Sigmoid colon (tissue), 7 donors: Measurements from ENCODE around the gene CORO2B. TPM values are rescaled to one million over a fixed set of nuclear protein-coding genes. Genes with fewer than 3 reads are reported as not detected.

Experiments used
- DNase-seq: peaks from one replicate; pipeline ENCODE4 v3.0.0-alpha.2; 2019
- H3K27ac ChIP-seq, 4 donors: fragments of 200-600 bp; sonication (generic); one replicate each; pipeline ENCODE4 v1.5.1; 2016 to 2019; ENCODE audit warnings: mild to moderate bottlenecking in 1 of 4
- H3K27me3 ChIP-seq, 3 donors: fragments of 200-600 bp; sonication (generic); one replicate each; pipeline ENCODE4 v1.5.1; 2019; ENCODE audit warnings: mild to moderate bottlenecking in 1 of 3
- H3K36me3 ChIP-seq, 4 donors: fragments of 200-600 bp; sonication (generic); one replicate each; pipeline ENCODE4 v1.5.1; 2016 to 2019
- H3K4me1 ChIP-seq, 4 donors: fragments of 200-600 bp; sonication (generic); one replicate each; pipeline ENCODE4 v1.5.1; 2017 to 2019
- H3K4me3 ChIP-seq, 4 donors: fragments of 200-600 bp; sonication (generic); one replicate each; pipeline ENCODE4 v1.5.1; 2017 to 2019; ENCODE audit warnings: mild to moderate bottlenecking in 2 of 4, moderate library complexity in 1 of 4
- H3K9me3 ChIP-seq, 4 donors: fragments of 200-600 bp in 3 of 4; sonication (generic) in 3 of 4; one replicate each; pipeline versions ENCODE4 v1.5.1 to v1.6.1; 2013 to 2019
- EP300 ChIP-seq, 4 donors: sonication (generic); formaldehyde crosslinking; IDR thresholded peaks; one replicate each; pipeline ENCODE4 v1.6.1; 2017; ENCODE audit warnings: antibody characterized with exemption in 4 of 4
- POLR2A ChIP-seq, 2 donors: fragments of 450-650 bp; IDR thresholded peaks; one replicate each; pipeline ENCODE4 v1.6.1; 2016; ENCODE audit warnings: antibody characterized with exemption in 2 of 2, mild to moderate bottlenecking in 2 of 2, moderate library complexity in 2 of 2
- POLR2AphosphoS5 ChIP-seq, 4 donors: sonication (generic); formaldehyde crosslinking; IDR thresholded peaks; one replicate each; pipeline ENCODE4 v1.6.1; 2017; ENCODE audit warnings: antibody characterized with exemption in 4 of 4
- WGBS, 2 donors: extraction: QIAGEN DNeasy Blood & Tissue Kit; methylation state at CpG; one replicate each; pipeline ENCODE4 v1.1.7; 2013; 5-methylcytosine and 5-hydroxymethylcytosine counted together
- intact Hi-C: fragments of 100-400 bp; cut with DNase I; formaldehyde crosslinking; loops from one replicate; pipeline ENCODE4 v1.15.1; 2023
- polyA plus RNA-seq, 3 donors: library from polyadenylated mRNA; stranded (reverse); fragments of 200-250 nt; gene quantifications; one replicate each; pipeline ENCODE4 v1.2.3, GENCODE V29; 2013
- total RNA-seq, 4 donors: library from RNA; depleted of rRNA; stranded (reverse); fragments of >200 nt; gene quantifications; one replicate each; pipeline ENCODE4 v1.1.0, GENCODE V29; 2016
- TF ChIP-seq, protein P1 (sequence below), 4 experiments: fragments of 450-650 bp in 3 of 4; fragments of 200-600 bp in 1 of 4; IDR thresholded peaks; one replicate each; pipeline ENCODE4 v1.5.1; 2016 to 2019; ENCODE audit warnings: antibody characterized with exemption in 4 of 4, mild to moderate bottlenecking in 3 of 4, moderate library complexity in 2 of 4
- donor health status: healthy with polysubstance abuse.
- donor health status: Bipolar disorder and iron deficiency.
- donor health status: healthy.

Gene CORO2B
- total and polyA plus RNA-seq, 7 donors: 0.46 to 3.9 (median 3.1) TPM

GRCh38 chr15:68630836-68631235 lies 52.0 kb downstream of the CORO2B start:
- Histone ChIP-seq H3K27ac (no peak overlapping the region), H3K27me3 (no peaks in the 10 kb centered on the region), H3K9me3 (no peaks in the 10 kb centered on the region), H3K36me3 (no peaks in the 10 kb centered on the region), H3K4me3 (no peak overlapping the region), H3K4me1 (peaks cover 0 to 5% (median 2%) of the 10 kb centered on the region in 4 donors)
- WGBS, 2 donors: 86 to 90% methylated on average over 8 of the region's 8 CpGs
- no peak for DNase-seq
- intact Hi-C loops: loop anchor here (5.0 kb wide), 1 partner anchor 39 kb away; no protein-coding TSS in a partner anchor
- no peak for TF ChIP-seq EP300 (IDR thresholded peaks at IDR 0.05)
- TF ChIP-seq POLR2A (IDR thresholded peaks at IDR 0.05): no peak
- TF ChIP-seq, protein P1, sequence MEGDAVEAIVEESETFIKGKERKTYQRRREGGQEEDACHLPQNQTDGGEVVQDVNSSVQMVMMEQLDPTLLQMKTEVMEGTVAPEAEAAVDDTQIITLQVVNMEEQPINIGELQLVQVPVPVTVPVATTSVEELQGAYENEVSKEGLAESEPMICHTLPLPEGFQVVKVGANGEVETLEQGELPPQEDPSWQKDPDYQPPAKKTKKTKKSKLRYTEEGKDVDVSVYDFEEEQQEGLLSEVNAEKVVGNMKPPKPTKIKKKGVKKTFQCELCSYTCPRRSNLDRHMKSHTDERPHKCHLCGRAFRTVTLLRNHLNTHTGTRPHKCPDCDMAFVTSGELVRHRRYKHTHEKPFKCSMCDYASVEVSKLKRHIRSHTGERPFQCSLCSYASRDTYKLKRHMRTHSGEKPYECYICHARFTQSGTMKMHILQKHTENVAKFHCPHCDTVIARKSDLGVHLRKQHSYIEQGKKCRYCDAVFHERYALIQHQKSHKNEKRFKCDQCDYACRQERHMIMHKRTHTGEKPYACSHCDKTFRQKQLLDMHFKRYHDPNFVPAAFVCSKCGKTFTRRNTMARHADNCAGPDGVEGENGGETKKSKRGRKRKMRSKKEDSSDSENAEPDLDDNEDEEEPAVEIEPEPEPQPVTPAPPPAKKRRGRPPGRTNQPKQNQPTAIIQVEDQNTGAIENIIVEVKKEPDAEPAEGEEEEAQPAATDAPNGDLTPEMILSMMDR (IDR thresholded peaks at IDR 0.05): no peak
- no peak for TF ChIP-seq POLR2AphosphoS5 (IDR thresholded peaks at IDR 0.05)

DNA sequence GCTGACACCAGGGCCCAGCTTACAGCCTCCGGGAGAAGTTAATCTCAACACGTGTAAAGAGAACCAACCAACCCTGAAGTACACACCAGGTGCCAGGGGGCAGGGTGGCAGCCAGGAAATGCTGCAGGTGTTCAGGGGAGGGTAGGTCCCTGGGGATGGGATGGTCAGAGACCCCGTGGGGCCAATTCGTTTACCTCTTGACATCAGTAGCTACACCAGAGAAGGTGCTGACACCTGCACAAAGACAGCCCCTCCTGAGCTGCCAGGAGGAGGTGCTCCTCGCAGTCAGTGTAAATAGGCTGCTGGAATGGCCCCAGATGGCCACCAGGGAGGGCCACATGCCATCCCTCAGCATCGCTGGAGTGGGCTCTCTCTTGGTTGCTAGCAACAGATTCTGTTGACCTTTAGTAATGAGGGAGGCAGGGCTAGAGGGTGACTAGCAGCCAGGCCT lies 52.8 kb downstream of the CORO2B start:
- Histone ChIP-seq H3K36me3 (no peaks in the 10 kb centered on the region), H3K27me3 (no peaks in the 10 kb centered on the region), H3K4me3 (no peak overlapping the region), H3K27ac (no peak overlapping the region), H3K9me3 (no peaks in the 10 kb centered on the region), H3K4me1 (peaks cover 0 to 11% (median 2%) of the 10 kb centered on the region in 4 donors)
- intact Hi-C loops: loop anchor here (5.0 kb wide), 1 partner anchor 39 kb away; no protein-coding TSS in a partner anchor
- DNase-seq: no peak
- no peak for TF ChIP-seq POLR2AphosphoS5 (IDR thresholded peaks at IDR 0.05)
- no peak for TF ChIP-seq POLR2A (IDR thresholded peaks at IDR 0.05)
- TF ChIP-seq EP300 (IDR thresholded peaks at IDR 0.05): no peak
- TF ChIP-seq, protein P1 (IDR thresholded peaks at IDR 0.05): no peak
- WGBS, 2 donors: 41 to 54% methylated on average over 6 of the region's 6 CpGs

GRCh38 chr15:68632101-68632500 lies 53.3 kb downstream of the CORO2B start:
- no peak for TF ChIP-seq EP300 (IDR thresholded peaks at IDR 0.05)
- no peak for TF ChIP-seq POLR2AphosphoS5 (IDR thresholded peaks at IDR 0.05)
- TF ChIP-seq POLR2A (IDR thresholded peaks at IDR 0.05): no peak
- TF ChIP-seq, protein P1 (IDR thresholded peaks at IDR 0.05): no peak
- H3K4me3 ChIP-seq: no peak overlapping the region
- peaks cover 0 to 14% (median 3%) of the 10 kb centered on the region in 4 donors for H3K4me1 ChIP-seq
- no peaks in the 10 kb centered on the region for H3K27me3 ChIP-seq
- intact Hi-C loops: loop anchor here (5.0 kb wide), 1 partner anchor 40 kb away; no protein-coding TSS in a partner anchor
- no peaks in the 10 kb centered on the region for H3K36me3 ChIP-seq
- H3K9me3 ChIP-seq: no peaks in the 10 kb centered on the region
- DNase-seq: no peak
- H3K27ac ChIP-seq: no peak overlapping the region
- 86 to 89% methylated on average over 9 of the region's 9 CpGs for WGBS, 2 donors

DNA sequence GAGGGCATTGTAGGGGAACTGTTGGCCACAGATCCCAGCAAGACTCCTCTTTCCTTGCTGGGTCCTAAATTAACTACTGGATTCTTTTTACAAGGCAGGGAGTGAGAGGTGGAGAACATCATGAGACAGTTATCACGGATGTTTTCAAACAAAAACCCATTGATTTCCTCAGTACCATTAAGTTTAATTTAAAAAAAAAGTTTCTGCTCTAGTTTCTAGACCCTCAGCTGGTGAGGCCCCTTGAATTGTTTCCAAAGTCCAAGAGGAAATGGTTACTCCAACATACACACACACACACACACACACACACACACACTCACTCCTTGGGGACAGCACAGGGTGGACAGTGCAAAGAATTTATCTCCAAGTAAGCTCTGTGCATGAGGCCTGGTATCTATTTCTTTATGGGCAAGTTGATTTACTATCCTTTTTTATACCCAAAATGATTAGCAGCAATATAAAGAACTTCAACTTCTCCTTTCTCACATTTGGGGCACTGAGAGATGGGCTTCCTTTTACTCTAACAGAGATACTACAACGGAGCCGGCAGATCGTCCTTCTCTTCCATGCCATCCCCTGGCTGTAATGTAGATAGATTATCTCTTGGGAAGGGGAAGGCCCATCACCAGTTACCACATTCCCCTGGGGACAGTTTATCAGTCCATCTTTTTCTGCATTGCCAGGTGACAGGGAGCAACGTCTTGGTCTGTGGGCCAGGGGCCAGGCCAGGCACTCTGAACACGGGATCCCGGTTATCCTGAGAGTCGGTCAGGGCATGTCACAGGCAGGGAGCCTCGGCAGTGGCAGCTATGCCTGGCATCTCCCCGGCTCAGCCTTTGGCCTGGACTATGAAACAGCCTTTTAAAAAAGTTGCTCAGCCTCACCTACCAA lies 54.7 kb downstream of the CORO2B start:
- WGBS, 2 donors: 62 to 76% methylated on average over 10 of the region's 10 CpGs
- no peak overlapping the region for H3K4me3 ChIP-seq
- DNase-seq: no peak
- H3K4me1 ChIP-seq: peaks cover 0 to 20% (median 12%) of the 10 kb centered on the region in 4 donors
- H3K27me3 ChIP-seq: no peaks in the 10 kb centered on the region
- no peaks in the 10 kb centered on the region for H3K36me3 ChIP-seq
- no peak overlapping the region for H3K27ac ChIP-seq
- TF ChIP-seq POLR2AphosphoS5 (IDR thresholded peaks at IDR 0.05): no peak
- TF ChIP-seq POLR2A (IDR thresholded peaks at IDR 0.05): no peak
- TF ChIP-seq, protein P1 (IDR thresholded peaks at IDR 0.05): no peak
- TF ChIP-seq EP300 (IDR thresholded peaks at IDR 0.05): no peak
- intact Hi-C loops: loop anchor here (5.0 kb wide), 1 partner anchor 41 kb away; no protein-coding TSS in a partner anchor
- H3K9me3 ChIP-seq: no peaks in the 10 kb centered on the region
